PC-9 (cell line): ENCODE results near the gene LMNTD2.

Source experiments
- EZH2 ChIP-seq: fragments of 200-600 bp; sonication (generic); IDR thresholded peaks from 2 replicates; pipeline ENCODE4 v1.8.0; 2017; ENCODE audit warnings: antibody characterized with exemption, low read depth
- TF ChIP-seq, protein P1 (sequence below): fragments of 200-600 bp; sonication (generic); conservative IDR thresholded peaks from 2 replicates; pipeline ENCODE4 v1.6.1; 2017; ENCODE audit warnings: mixed run types, antibody characterized with exemption, mild to moderate bottlenecking, moderate library complexity

DNA sequence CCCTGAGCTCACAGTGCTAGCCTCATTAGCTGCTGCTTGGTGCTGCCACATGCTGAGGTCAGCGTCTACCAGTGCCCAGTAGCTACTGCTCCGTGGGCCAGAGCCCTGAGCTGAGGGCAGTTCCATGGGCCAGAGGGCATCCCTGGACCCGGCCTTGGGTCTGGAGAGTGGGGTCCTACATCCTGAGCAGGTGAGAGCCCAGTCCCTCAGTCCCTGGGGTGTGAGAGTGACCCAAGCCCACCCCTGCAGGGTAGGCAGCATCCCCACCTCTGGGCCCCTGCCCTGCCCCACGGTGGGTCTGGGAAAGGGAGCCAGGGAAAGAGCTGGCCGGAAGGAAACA lies 9.8 kb downstream of the LMNTD2 start:
- TF ChIP-seq, protein P1, sequence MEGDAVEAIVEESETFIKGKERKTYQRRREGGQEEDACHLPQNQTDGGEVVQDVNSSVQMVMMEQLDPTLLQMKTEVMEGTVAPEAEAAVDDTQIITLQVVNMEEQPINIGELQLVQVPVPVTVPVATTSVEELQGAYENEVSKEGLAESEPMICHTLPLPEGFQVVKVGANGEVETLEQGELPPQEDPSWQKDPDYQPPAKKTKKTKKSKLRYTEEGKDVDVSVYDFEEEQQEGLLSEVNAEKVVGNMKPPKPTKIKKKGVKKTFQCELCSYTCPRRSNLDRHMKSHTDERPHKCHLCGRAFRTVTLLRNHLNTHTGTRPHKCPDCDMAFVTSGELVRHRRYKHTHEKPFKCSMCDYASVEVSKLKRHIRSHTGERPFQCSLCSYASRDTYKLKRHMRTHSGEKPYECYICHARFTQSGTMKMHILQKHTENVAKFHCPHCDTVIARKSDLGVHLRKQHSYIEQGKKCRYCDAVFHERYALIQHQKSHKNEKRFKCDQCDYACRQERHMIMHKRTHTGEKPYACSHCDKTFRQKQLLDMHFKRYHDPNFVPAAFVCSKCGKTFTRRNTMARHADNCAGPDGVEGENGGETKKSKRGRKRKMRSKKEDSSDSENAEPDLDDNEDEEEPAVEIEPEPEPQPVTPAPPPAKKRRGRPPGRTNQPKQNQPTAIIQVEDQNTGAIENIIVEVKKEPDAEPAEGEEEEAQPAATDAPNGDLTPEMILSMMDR, result no peak
- TF ChIP-seq EZH2, result no peak
